GM19099 (cell line): ENCODE measurements around the gene NAMPT.

ENCODE experiments used
- POLR2A ChIP-seq: IDR thresholded peaks from 3 replicates; pipeline ENCODE4 v1.6.1; 2011; ENCODE audit warnings: low read depth; ENCODE audit not compliant: insufficient read length; ENCODE audit errors: extremely low read depth

NAMPT gene

DNA sequence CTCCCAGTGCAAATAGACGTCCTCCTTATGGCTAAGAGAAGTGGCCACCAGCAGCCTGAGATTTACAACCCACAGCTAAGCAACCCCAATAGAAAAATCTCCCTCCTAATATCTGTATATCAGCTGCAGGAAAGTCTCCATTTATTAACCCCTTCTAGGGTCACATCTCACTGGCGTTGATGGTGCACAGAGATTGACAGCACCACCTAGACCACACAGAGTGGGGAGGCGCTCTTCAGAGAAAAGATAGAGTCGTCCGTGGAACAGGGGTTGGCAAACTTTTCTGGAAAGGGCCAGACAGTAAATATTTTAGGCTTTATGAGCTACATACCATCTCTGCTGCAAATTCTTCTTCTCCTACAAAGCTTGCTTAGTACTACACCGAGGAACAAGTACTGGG lies 60.0 kb downstream of the NAMPT start:
- no peak for TF ChIP-seq POLR2A

DNA sequence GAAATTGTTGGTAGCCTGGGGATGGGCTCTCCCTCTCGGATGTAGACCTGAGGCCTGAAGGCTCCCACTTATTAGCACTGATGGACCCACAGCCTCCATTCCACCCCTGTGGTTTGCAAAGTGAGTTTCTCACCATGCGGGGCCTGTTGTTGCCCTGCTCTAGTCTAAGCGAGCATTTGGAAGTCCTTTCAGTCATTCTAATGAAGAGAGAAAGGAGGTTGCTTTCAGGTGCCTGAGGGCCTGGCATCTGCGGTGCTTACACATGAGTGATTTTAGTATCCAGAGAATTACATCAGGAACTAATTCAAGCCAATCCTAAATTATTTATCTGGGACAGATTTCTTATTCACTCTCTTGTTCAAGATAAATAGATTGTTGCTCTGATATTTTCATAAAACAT lies 61.6 kb downstream of the NAMPT start:
- no peak for TF ChIP-seq POLR2A

GRCh38 chr7:106222545-106222944 lies 62.2 kb downstream of the NAMPT start:
- TF ChIP-seq POLR2A: no peak

DNA sequence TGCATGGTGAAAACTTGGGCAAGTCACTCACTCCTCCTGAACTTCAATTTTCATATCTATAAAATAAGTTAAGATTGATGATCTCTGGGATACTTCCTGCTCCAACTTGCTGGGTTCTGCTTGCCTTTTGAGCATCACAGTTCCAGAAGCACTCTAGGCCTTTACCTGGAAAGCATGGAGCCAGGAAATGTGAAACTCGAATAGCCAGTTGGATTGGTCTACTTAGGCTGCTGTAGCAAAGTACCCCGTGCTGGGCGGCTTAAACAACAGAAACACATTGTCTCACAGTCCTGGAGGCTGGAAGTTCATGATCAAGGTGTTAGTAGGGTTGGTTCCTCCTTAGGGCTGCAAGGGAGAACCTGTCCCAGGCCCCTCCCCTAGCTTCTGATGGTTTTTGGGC lies 64.5 kb downstream of the NAMPT start:
- TF ChIP-seq POLR2A: no peak

DNA sequence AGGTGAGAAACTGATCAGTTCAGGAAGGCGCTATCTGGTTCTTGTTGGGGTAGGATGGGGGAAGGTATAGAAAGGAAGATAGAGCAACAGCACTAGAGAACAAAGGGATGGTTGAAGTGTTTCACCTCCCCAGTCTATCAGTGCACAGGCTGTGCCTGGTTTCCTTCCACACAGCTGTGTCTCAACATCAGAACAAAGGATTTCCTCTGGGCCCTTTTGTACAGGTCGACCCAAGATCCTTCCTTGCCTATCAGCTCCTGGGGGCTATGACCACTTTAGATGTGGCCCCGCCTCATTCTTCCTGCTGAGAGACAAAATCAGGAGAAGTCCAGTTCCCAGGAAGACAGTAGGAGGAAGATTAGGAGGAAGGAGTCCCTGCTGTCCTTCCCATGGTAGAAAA lies 65.6 kb downstream of the NAMPT start:
- no peak for TF ChIP-seq POLR2A

GRCh38 chr7:106218546-106218945 lies 66.2 kb downstream of the NAMPT start:
- TF ChIP-seq POLR2A: no peak

DNA sequence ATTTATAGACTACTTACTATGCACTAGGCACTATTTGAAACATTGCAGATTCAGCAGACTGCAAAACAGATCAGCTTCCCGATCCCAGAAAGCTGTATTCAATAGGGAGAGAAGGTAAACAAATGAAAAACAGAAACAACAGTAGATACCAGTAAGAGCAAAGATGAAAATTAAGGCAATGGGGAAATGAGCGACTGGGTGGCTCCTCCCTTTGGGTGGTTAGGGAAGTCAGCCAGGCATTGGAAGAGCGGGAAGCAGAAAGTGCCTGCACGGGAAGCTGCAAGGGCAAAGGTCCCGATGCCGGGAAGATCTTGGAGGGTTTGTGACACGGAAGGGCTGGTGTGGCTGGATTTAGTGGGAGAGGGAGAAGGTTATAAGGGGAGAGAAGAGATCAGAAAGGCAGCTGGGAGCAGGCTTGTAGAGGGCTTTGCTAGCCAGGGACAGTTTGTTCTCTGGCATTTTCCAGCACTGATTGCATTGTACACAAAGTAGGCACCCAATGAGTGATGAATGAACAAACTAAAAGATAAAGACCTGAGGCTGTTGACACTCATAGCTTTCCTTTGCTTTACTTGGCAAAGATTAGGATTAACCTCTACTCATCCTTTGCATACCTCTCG lies 67.8 kb downstream of the NAMPT start:
- TF ChIP-seq POLR2A: no peak

DNA sequence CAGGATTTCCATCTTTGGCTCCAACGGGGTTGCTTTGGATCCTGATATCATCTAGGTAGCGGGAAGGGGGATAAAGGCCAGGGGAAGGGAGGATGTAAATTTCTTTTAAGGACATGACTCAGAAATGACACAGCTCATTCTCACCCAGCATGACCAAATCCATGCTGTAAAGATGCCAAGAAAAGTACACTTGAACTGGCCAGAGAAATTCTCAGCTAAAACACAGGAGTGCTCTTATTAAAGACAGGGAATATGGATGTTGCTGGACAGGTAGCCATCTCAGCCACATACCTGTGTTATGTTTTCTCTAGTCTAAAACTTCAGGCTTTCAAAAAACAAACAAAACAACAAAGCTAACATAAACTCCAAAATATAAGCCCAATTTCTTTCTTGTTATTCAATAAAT lies 68.3 kb downstream of the NAMPT start:
- no peak for TF ChIP-seq POLR2A

- TF ChIP-seq POLR2A: no peak
These were observed 68.8 kb downstream of the NAMPT start for GRCh38 chr7:106215868-106216516.

- TF ChIP-seq POLR2A: no peak
These were observed 77.8 kb downstream of the NAMPT start for GRCh38 chr7:106206826-106207541.

- no peak for TF ChIP-seq POLR2A
These were observed 79.1 kb downstream of the NAMPT start for GRCh38 chr7:106205621-106206222.

- TF ChIP-seq POLR2A: no peak
These were observed 81.3 kb downstream of the NAMPT start for GRCh38 chr7:106203473-106203872.

GRCh38 chr7:106201164-106201563 lies 83.6 kb downstream of the NAMPT start:
- no peak for TF ChIP-seq POLR2A

DNA sequence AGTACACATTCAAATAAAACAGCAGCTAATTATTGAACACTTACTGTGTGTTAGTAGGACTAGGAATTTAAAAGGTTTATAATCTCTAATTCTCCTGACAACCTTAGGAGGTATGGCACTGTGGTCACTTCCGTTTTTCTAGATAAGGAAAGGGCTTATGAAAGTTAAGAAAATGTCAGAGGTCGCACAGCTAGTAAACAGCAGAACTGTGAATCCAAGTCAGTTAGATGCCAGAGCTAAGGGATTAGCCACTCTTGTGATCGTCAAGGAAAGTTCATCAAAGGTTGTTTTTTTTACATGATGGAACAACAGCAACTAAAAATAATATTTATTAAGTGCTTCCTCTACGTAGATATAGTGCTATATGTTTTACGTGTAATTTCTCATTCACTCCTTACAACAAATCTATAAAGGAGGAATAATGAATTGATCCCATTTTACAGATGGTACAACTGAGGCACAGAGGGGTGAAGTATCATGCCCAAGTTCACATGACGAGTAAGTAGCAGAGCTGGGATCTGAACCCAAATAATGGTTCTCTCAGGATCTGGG lies 84.9 kb downstream of the NAMPT start:
- no peak for TF ChIP-seq POLR2A

DNA sequence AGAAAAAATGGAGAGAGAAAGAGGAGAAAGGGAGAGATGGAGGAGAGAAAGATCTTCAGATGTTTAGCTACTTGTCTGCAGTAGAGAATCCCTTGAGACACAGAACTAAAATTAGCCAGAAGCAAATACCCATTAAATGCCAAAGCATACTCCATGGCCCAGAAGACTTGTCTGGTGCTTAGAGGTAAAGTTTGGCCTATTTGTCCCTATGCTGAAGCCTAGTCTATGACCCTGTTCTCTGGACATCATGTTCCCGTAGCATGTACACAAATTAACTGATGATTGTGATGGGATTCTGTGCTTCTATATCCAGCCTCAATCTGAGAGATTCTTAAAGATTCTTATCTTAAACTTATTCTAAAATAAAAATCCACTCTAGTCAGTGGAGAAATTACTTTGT lies 85.8 kb downstream of the NAMPT start:
- TF ChIP-seq POLR2A: no peak
